ENCODE measurements around the gene AGPAT2.

AGPAT2 gene

DNA sequence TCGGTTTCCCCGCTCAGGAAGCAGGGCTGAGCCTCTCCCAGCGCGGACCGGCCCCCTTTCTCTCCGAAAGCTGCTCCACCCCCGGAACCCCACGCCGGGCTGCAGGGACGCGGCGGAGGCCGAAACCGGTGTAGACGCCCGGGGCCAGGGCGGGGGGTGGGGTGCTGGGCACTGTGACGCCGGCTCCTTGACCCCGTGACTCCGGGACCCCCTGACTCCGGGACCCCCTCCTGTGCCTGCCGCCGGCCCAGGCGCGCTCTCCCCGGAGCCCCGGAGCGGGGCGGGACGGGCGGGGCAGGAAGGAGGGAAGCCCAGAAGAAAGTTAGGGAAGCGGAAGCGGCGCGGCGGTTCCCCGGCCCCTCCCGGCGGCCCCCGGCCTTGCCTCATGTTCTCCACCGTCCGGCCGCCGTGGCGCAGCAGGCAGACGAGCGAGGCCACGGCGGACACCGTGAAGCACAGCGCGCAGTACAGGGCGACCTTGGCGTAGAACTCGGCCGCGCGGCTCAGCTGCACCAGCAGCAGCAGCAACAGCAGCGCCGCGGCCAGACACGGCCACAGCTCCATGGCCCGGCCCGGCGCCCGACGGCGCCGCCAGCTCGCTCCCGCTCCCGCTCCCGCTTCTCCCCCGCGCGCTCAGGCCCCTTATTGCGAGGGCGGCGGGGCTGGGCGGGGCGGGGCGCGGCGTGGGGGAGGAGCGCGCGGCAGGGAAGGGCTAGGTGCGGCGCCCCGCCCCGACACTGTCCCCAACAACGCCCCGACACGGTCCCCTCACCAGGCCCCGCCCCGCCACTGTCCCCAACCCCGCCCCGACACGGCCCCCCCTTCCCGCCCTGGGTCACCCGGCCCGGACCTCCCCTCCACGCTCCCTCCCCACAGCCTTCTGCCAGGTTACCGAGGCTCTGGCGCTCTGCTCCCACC is at the start of gene AGPAT2:
AGPAT2 (minus strand) TSS at position 664 of the 918 bp plus-strand sequence; CDS start at position 564, 100 bp downstream.
- Histone ChIP-seq H3K9me3 (ENCODE audit: control insufficient read depth, insufficient read depth, low read length) (no peaks in the 10 kb centered on the region), H3K4me3 (ENCODE audit: low read depth, low read length) (peak within 1 kb of the TSS; percentile 69), H3K4me1 (ENCODE audit: control insufficient read depth, insufficient read depth, low read length) (peaks cover 6% of the 10 kb centered on the region), H3K9ac (ENCODE audit: low read depth, low read length) (peak within 1 kb of the TSS; percentile 47), H3K27me3 (ENCODE audit: control insufficient read depth, insufficient read depth, low read length) (no peaks in the 10 kb centered on the region), H3K36me3 (ENCODE audit: control insufficient read depth, insufficient read depth, low read length) (peaks cover 3% of the 10 kb centered on the region)

DNA sequence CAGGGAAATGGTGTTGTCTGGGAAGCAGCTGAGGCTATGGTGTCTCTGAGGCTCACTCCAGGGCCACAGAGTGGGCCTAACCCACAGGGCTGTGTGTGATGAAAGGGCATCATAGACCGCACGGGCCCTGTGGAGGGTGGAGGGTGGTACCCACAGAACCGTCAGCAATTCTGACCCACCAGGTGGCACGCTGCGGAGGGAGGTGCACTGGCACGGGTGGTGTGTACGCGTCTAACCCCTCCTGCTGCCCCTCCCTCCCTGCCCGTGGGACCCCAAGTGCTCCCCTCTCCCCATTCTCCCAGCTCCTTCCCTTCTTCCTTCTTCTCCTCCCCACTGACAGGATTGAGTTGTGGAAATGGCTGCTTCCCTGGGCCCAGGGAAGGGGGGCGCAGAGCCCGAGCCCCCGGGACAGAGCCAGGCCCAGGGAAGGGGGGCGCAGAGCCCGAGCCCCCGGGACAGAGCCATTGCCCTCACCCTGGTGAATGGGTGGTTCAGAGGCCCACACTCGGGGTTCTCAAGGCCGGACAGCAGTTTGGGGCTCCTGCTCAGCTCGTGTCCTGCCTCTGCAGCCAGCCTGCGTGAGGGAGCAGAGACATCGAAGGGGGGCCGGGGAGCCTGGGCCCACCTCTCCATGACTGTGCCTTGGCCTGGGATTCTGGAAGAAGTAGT is 48.7 kb upstream of the AGPAT2 start:
- no peak overlapping the region for H3K4me3 ChIP-seq (ENCODE audit: low read depth, low read length)
- H3K9ac ChIP-seq (ENCODE audit: low read depth, low read length), result no peak overlapping the region
- H3K36me3 ChIP-seq (ENCODE audit: control insufficient read depth, insufficient read depth, low read length), result no peaks in the 10 kb centered on the region
- H3K4me1 ChIP-seq (ENCODE audit: control insufficient read depth, insufficient read depth, low read length), result no peaks in the 10 kb centered on the region
- H3K27me3 ChIP-seq (ENCODE audit: control insufficient read depth, insufficient read depth, low read length), result no peaks in the 10 kb centered on the region
- H3K9me3 ChIP-seq (ENCODE audit: control insufficient read depth, insufficient read depth, low read length), result no peaks in the 10 kb centered on the region

GRCh38 chr9:136734837-136735496 is 47.7 kb upstream of the AGPAT2 start:
- H3K4me1 ChIP-seq (ENCODE audit: control insufficient read depth, insufficient read depth, low read length), result no peaks in the 10 kb centered on the region
- H3K4me3 ChIP-seq (ENCODE audit: low read depth, low read length), result no peak overlapping the region
- no peaks in the 10 kb centered on the region for H3K36me3 ChIP-seq (ENCODE audit: control insufficient read depth, insufficient read depth, low read length)
- no peaks in the 10 kb centered on the region for H3K27me3 ChIP-seq (ENCODE audit: control insufficient read depth, insufficient read depth, low read length)
- no peak overlapping the region for H3K9ac ChIP-seq (ENCODE audit: low read depth, low read length)
- H3K9me3 ChIP-seq (ENCODE audit: control insufficient read depth, insufficient read depth, low read length), result no peaks in the 10 kb centered on the region

DNA sequence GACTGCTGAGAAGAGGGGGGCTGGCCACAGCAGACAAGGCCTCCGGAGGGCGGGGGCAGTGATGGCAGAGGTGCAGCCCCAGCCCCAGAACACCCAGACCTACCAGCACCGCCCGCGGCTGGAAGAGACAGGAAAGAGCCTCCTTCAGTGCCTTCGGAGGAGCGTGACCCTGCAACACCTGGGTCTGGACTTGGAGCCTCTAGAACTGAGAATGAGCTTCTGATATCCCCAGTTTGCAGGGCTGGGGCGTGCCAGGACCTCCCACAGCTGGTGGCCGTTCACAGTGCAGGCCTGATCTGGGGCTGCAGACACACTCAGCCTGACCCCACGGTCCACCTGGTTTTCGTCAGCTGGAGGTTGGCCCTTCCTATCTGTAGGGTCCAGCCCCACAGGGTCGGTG is 46.4 kb upstream of the AGPAT2 start:
- H3K4me3 ChIP-seq (ENCODE audit: low read depth, low read length), result no peak overlapping the region
- H3K9me3 ChIP-seq (ENCODE audit: control insufficient read depth, insufficient read depth, low read length), result no peaks in the 10 kb centered on the region
- H3K27me3 ChIP-seq (ENCODE audit: control insufficient read depth, insufficient read depth, low read length), result peaks cover 7% of the 10 kb centered on the region
- H3K9ac ChIP-seq (ENCODE audit: low read depth, low read length), result no peak overlapping the region
- no peaks in the 10 kb centered on the region for H3K36me3 ChIP-seq (ENCODE audit: control insufficient read depth, insufficient read depth, low read length)
- no peaks in the 10 kb centered on the region for H3K4me1 ChIP-seq (ENCODE audit: control insufficient read depth, insufficient read depth, low read length)

DNA sequence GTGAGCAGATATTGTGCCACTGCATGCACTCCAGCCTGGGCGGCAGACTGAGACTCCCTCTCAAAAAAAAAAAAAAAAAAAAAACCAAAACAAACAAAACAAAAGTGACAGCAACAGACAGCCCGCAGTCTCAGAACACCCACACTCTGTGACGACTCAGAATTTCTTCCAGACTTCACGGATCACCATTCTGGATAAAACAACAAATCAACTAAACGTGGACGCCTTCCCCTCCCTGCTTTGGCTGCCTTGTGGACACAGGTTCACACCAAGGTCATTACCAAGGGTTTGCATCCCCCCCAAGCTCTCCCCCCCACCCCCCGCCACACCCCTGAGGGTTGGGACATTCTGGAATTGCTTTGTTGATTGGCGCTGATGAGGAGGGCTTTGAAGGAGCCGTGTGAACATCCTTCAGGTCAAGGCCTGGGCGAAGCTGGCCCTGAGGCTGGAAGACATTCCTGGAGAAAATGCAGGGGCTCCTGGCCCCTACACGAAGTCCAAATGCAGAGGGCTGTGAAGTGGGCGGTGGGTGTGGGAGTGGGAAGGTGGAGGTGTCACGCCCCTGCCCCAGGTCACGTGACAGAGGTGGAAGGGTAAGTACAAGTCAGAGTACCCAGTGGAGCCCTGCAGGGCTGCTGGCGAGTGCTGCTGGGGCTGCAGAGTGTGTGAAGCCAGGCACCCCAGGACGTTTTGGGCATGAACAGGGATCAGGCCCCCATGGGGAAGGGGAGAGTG is 45.4 kb upstream of the AGPAT2 start:
- H3K4me3 ChIP-seq (ENCODE audit: low read depth, low read length), result no peak overlapping the region
- H3K4me1 ChIP-seq (ENCODE audit: control insufficient read depth, insufficient read depth, low read length), result no peaks in the 10 kb centered on the region

DNA sequence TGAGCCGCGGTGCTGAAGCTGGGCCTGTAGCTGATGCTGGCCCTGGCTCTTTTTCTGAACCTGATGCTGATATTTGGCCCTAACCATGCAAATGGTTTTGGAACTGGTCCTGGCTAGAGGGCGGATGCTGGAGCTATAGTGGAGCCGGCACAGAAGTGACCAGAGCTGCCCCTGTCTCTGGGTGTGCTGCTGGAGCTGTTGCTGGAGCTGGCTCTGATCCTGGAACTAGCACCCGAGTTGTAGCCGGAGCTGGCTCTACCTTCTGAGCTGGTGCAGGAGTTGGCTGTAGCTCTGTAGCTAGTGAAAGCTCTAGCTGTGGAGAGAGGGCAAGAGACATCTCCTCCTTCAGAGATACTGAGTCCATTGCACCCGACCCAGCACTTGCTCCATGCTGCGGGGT is 42.7 kb upstream of the AGPAT2 start:
- H3K9ac ChIP-seq (ENCODE audit: low read depth, low read length), result no peak overlapping the region
- H3K27me3 ChIP-seq (ENCODE audit: control insufficient read depth, insufficient read depth, low read length), result peaks cover 7% of the 10 kb centered on the region
- H3K36me3 ChIP-seq (ENCODE audit: control insufficient read depth, insufficient read depth, low read length), result peaks cover 16% of the 10 kb centered on the region
- H3K4me3 ChIP-seq (ENCODE audit: low read depth, low read length), result no peak overlapping the region
- H3K9me3 ChIP-seq (ENCODE audit: control insufficient read depth, insufficient read depth, low read length), result no peaks in the 10 kb centered on the region
- H3K4me1 ChIP-seq (ENCODE audit: control insufficient read depth, insufficient read depth, low read length), result peaks cover 10% of the 10 kb centered on the region

More for the DNA sequence above, 45.4 kb upstream of the AGPAT2 start:
- Histone ChIP-seq H3K9me3 (ENCODE audit: control insufficient read depth, insufficient read depth, low read length) (no peaks in the 10 kb centered on the region), H3K27me3 (ENCODE audit: control insufficient read depth, insufficient read depth, low read length) (peaks cover 7% of the 10 kb centered on the region), H3K9ac (ENCODE audit: low read depth, low read length) (no peak overlapping the region), H3K36me3 (ENCODE audit: control insufficient read depth, insufficient read depth, low read length) (no peaks in the 10 kb centered on the region)

GRCh38 chr9:136729144-136729543 is 41.9 kb upstream of the AGPAT2 start:
- Histone ChIP-seq H3K9me3 (ENCODE audit: control insufficient read depth, insufficient read depth, low read length) (no peaks in the 10 kb centered on the region), H3K36me3 (ENCODE audit: control insufficient read depth, insufficient read depth, low read length) (peaks cover 24% of the 10 kb centered on the region), H3K4me1 (ENCODE audit: control insufficient read depth, insufficient read depth, low read length) (peaks cover 10% of the 10 kb centered on the region), H3K4me3 (ENCODE audit: low read depth, low read length) (peak overlapping the region; percentile 55), H3K27me3 (ENCODE audit: control insufficient read depth, insufficient read depth, low read length) (peaks cover 7% of the 10 kb centered on the region), H3K9ac (ENCODE audit: low read depth, low read length) (peak overlapping the region; percentile 65)

GRCh38 chr9:136728548-136729123 is 41.4 kb upstream of the AGPAT2 start:
- peak overlapping the region; percentile 65 for H3K9ac ChIP-seq (ENCODE audit: low read depth, low read length)
- H3K27me3 ChIP-seq (ENCODE audit: control insufficient read depth, insufficient read depth, low read length), result peaks cover 7% of the 10 kb centered on the region
- peak overlapping the region; percentile 55 for H3K4me3 ChIP-seq (ENCODE audit: low read depth, low read length)
- H3K36me3 ChIP-seq (ENCODE audit: control insufficient read depth, insufficient read depth, low read length), result peaks cover 29% of the 10 kb centered on the region
- peaks cover 10% of the 10 kb centered on the region for H3K4me1 ChIP-seq (ENCODE audit: control insufficient read depth, insufficient read depth, low read length)
- H3K9me3 ChIP-seq (ENCODE audit: control insufficient read depth, insufficient read depth, low read length), result no peaks in the 10 kb centered on the region

DNA sequence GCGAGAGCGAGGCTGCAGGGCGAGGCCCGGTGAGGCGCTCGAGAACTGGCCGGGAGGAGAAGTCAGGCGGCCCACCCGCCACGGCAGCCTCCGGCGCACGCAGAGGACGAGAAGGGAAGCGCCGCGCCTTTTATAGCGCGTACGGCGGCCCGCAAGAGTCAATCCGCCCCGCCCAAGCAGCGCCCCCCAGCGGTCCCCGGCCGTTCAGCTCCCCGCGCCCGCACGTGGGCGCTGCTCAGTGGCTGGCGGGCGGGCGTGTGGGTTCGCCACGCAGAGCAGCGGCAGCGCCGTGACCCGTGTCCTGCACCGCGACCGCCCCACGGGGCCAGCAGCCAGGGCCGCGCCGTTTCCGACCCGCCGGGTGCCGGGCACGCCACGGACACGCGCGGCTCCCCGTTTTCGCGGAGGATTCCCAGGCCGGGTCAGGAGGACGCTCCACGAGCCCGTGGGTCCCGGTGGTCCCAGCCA is 40.9 kb upstream of the AGPAT2 start:
- Histone ChIP-seq H3K9ac (ENCODE audit: low read depth, low read length) (peak overlapping the region; percentile 92), H3K36me3 (ENCODE audit: control insufficient read depth, insufficient read depth, low read length) (peaks cover 34% of the 10 kb centered on the region), H3K9me3 (ENCODE audit: control insufficient read depth, insufficient read depth, low read length) (no peaks in the 10 kb centered on the region), H3K27me3 (ENCODE audit: control insufficient read depth, insufficient read depth, low read length) (peaks cover 7% of the 10 kb centered on the region), H3K4me1 (ENCODE audit: control insufficient read depth, insufficient read depth, low read length) (peaks cover 10% of the 10 kb centered on the region), H3K4me3 (ENCODE audit: low read depth, low read length) (peak overlapping the region; percentile 80)

- peaks cover 10% of the 10 kb centered on the region for H3K4me1 ChIP-seq (ENCODE audit: control insufficient read depth, insufficient read depth, low read length)
- H3K27me3 ChIP-seq (ENCODE audit: control insufficient read depth, insufficient read depth, low read length), result peaks cover 7% of the 10 kb centered on the region
- no peaks in the 10 kb centered on the region for H3K9me3 ChIP-seq (ENCODE audit: control insufficient read depth, insufficient read depth, low read length)
- H3K9ac ChIP-seq (ENCODE audit: low read depth, low read length), result peak overlapping the region; percentile 92
- H3K4me3 ChIP-seq (ENCODE audit: low read depth, low read length), result peak overlapping the region; percentile 80
- H3K36me3 ChIP-seq (ENCODE audit: control insufficient read depth, insufficient read depth, low read length), result peaks cover 46% of the 10 kb centered on the region
Measured at GRCh38 chr9:136726631-136727191, 39.5 kb upstream of the AGPAT2 start.
